Thoracic aorta (tissue), 2 donors: ENCODE data around the gene ZNF584. TPM values are rescaled to one million over a fixed set of nuclear protein-coding genes. Genes with fewer than 3 reads are reported as not detected.

Experiments used
- ATAC-seq: fragments of 150-250 bp; one replicate; pipeline ENCODE4 v1.8.0; 2017; ENCODE audit warnings: low read depth; ENCODE audit not compliant: insufficient number of reproducible peaks, low FRiP score
- DNase-seq: peaks from one replicate; pipeline ENCODE4 v3.0.0-alpha.2; 2020; ENCODE audit warnings: low spot score
- H3K27ac ChIP-seq, 2 donors: fragments of 200-600 bp; sonication (generic); 1 replicate in 1 of 2; 2 replicates in 1 of 2; pipeline ENCODE4 v1.5.1; 2016; ENCODE audit warnings: mild to moderate bottlenecking in 2 of 2, moderate library complexity in 2 of 2
- H3K27me3 ChIP-seq: fragments of 200-600 bp; sonication (generic); replicated peaks from 2 replicates; pipeline ENCODE4 v1.6.0; 2016; ENCODE audit warnings: mild to moderate bottlenecking; ENCODE audit not compliant: insufficient read depth
- H3K36me3 ChIP-seq: fragments of 200-600 bp; sonication (generic); one replicate; pipeline ENCODE4 v1.5.1; 2016
- H3K4me1 ChIP-seq, 2 donors: fragments of 200-600 bp; sonication (generic); 1 replicate in 1 of 2; 2 replicates in 1 of 2; pipeline versions ENCODE4 v1.5.1 to v1.6.0; 2016; ENCODE audit warnings: low read depth in 2 of 2, mild to moderate bottlenecking in 1 of 2; ENCODE audit not compliant: control insufficient read depth in 1 of 2
- H3K4me3 ChIP-seq: fragments of 200-600 bp; sonication (generic); 2 replicates; pipeline ENCODE4 v1.5.1; 2016; ENCODE audit warnings: mild to moderate bottlenecking
- H3K9me3 ChIP-seq: fragments of 200-600 bp; sonication (generic); 2 replicates; pipeline ENCODE4 v1.5.1; 2016
- CTCF ChIP-seq: fragments of 200-600 bp; sonication (generic); IDR thresholded peaks from one replicate; pipeline ENCODE4 v1.5.1; 2019; ENCODE audit warnings: antibody characterized with exemption
- total RNA-seq, 2 donors: library from RNA; depleted of rRNA; stranded (reverse); fragments of >200 nt; gene quantifications; one replicate each; pipeline versions ENCODE4 v1.1.0 to v1.2.3, GENCODE V29; 2016

Gene ZNF584
- total RNA-seq, 2 donors from 2014 or later: 18.7 to 31.5 TPM

GRCh38 chr19:58450856-58451357, 42.5 kb downstream of the ZNF584 start:
- H3K27ac ChIP-seq: no peak overlapping the region
- peaks cover 0 to 12% of the 10 kb centered on the region in 2 donors for H3K4me1 ChIP-seq
- no peaks in the 10 kb centered on the region for H3K36me3 ChIP-seq
- peak overlapping the region; percentile 77 for H3K4me3 ChIP-seq
- ATAC-seq: no peak
- no peaks in the 10 kb centered on the region for H3K9me3 ChIP-seq
- DNase-seq: no peak
- TF ChIP-seq CTCF: no peak
- H3K27me3 ChIP-seq: no peaks in the 10 kb centered on the region

GRCh38 chr19:58451358-58452101, 43.1 kb downstream of the ZNF584 start, which contains the start of gene ZNF324B:
Gene ZNF324B, plus strand, starts transcription at chr19:58451622. Its CDS starts 2,080 bp downstream, at chr19:58453702.
- Histone ChIP-seq H3K27ac (peak within 1 kb of the TSS; percentile 28 to 30), H3K36me3 (no peaks in the 10 kb centered on the region), H3K4me3 (peak within 1 kb of the TSS; percentile 77), H3K27me3 (no peaks in the 10 kb centered on the region), H3K4me1 (peaks cover 0 to 12% of the 10 kb centered on the region in 2 donors), H3K9me3 (no peaks in the 10 kb centered on the region)
- peak; percentile 61 for ATAC-seq
- DNase-seq: peak; percentile 93
- TF ChIP-seq CTCF: no peak

GRCh38 chr19:58453743-58454142, 45.3 kb downstream of the ZNF584 start:
- Histone ChIP-seq H3K27me3 (no peaks in the 10 kb centered on the region), H3K36me3 (no peaks in the 10 kb centered on the region)

GRCh38 chr19:58455306-58455705, 46.9 kb downstream of the ZNF584 start:
- H3K27me3 ChIP-seq: no peaks in the 10 kb centered on the region
- no peak for TF ChIP-seq CTCF
- H3K9me3 ChIP-seq: no peaks in the 10 kb centered on the region
- no peak for ATAC-seq
- no peak overlapping the region for H3K27ac ChIP-seq
- no peaks in the 10 kb centered on the region for H3K36me3 ChIP-seq
- H3K4me1 ChIP-seq: peaks cover 0 to 12% of the 10 kb centered on the region in 2 donors
- no peak for DNase-seq
- H3K4me3 ChIP-seq: no peak overlapping the region

More at GRCh38 chr19:58453743-58454142, 45.3 kb downstream of the ZNF584 start:
- no peak for TF ChIP-seq CTCF
- Histone ChIP-seq H3K9me3 (no peaks in the 10 kb centered on the region), H3K27ac (no peak overlapping the region), H3K4me1 (peaks cover 0 to 12% of the 10 kb centered on the region in 2 donors), H3K4me3 (no peak overlapping the region)
- DNase-seq (no peak), ATAC-seq (no peak)

- no peak overlapping the region for H3K4me3 ChIP-seq
- no peaks in the 10 kb centered on the region for H3K36me3 ChIP-seq
- DNase-seq: no peak
- no peaks in the 10 kb centered on the region for H3K27me3 ChIP-seq
- no peak overlapping the region for H3K27ac ChIP-seq
- H3K9me3 ChIP-seq: no peaks in the 10 kb centered on the region
- no peak for TF ChIP-seq CTCF
- ATAC-seq: no peak
- peaks cover 0 to 8% of the 10 kb centered on the region in 2 donors for H3K4me1 ChIP-seq
Observed at GRCh38 chr19:58456111-58456510, 47.7 kb downstream of the ZNF584 start.
